Peyer's patch (tissue), 4 donors: ENCODE data around the gene MUC5B. TPM values are rescaled to one million over a fixed set of nuclear protein-coding genes. Genes with fewer than 3 reads are reported as not detected.

Experiments
- DNase-seq, 3 donors: peaks; one replicate each; pipeline ENCODE4 v3.0.0-alpha.2; 2017 to 2019
- H3K27ac ChIP-seq, 4 donors: fragments of 200-600 bp; sonication (generic); one replicate each; pipeline ENCODE4 v1.5.1; 2016 to 2019
- H3K27me3 ChIP-seq, 2 donors: fragments of 200-600 bp; sonication (generic); one replicate each; pipeline ENCODE4 v1.5.1; 2019
- H3K36me3 ChIP-seq, 3 donors: fragments of 200-600 bp; sonication (generic); one replicate each; pipeline ENCODE4 v1.5.1; 2016 to 2019
- H3K4me1 ChIP-seq, 4 donors: fragments of 200-600 bp; sonication (generic); one replicate each; pipeline ENCODE4 v1.5.1; 2016 to 2019
- H3K4me3 ChIP-seq, 4 donors: fragments of 200-600 bp; sonication (generic); 1 replicate in 3 of 4; 2 replicates in 1 of 4; pipeline ENCODE4 v1.5.1; 2016 to 2019; ENCODE audit warnings: mild to moderate bottlenecking in 1 of 4
- H3K9me3 ChIP-seq, 4 donors: fragments of 200-600 bp; sonication (generic); one replicate each; pipeline ENCODE4 v1.5.1; 2016 to 2019; ENCODE audit warnings: mild to moderate bottlenecking in 1 of 4
- POLR2A ChIP-seq, 2 donors: fragments of 450-650 bp; IDR thresholded peaks; one replicate each; pipeline ENCODE4 v1.5.1; 2017; ENCODE audit warnings: antibody characterized with exemption in 2 of 2, mild to moderate bottlenecking in 2 of 2, moderate library complexity in 2 of 2
- total RNA-seq, 4 donors: library from RNA; depleted of rRNA; stranded (reverse); fragments of >200 nt; gene quantifications; one replicate each; pipeline ENCODE4 v1.1.0, GENCODE V29; 2016
- TF ChIP-seq, protein P1 (sequence below), 6 experiments: fragments of 450-650 bp in 4 of 6; fragments of 200-600 bp in 2 of 6; sonication (generic) in 1 of 6; IDR thresholded peaks; one replicate each; pipeline ENCODE4 v1.5.1; 2017 to 2019; ENCODE audit warnings: antibody characterized with exemption in 6 of 6, mild to moderate bottlenecking in 3 of 6, moderate library complexity in 1 of 6

Gene MUC5B
- total RNA-seq, 4 donors from 2014 or later: 0.18 to 25.6 (median 10.5) TPM

DNA sequence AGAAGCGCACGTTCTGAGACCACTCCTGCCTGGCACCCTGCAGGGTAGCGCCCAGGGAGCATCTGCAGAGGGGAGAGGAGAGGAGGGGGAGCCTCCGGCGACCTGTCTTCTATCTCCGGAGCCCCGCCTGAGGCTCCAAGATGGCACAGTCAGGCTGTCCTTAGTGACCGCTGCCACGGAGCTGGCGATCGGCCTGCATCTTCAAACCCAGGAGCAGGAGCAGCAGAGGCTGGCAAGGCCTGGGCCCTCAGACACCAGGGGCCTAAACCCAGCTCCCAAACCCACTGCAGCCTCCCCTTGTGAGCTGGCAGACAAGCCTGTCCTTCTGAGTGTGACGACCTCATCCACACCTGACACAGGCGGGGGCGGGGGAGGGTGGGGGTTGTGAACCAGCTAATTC lies 51.6 kb downstream of the MUC5B start:
- no peaks in the 10 kb centered on the region for H3K9me3 ChIP-seq
- no peak overlapping the region for H3K4me3 ChIP-seq
- no peak for DNase-seq
- H3K4me1 ChIP-seq: no peaks in the 10 kb centered on the region
- no peaks in the 10 kb centered on the region for H3K27me3 ChIP-seq
- no peak overlapping the region for H3K27ac ChIP-seq
- peaks cover 0 to 50% (median 0%) of the 10 kb centered on the region in 3 donors for H3K36me3 ChIP-seq
- TF ChIP-seq POLR2A (IDR thresholded peaks at IDR 0.05): no peak
- TF ChIP-seq, protein P1, sequence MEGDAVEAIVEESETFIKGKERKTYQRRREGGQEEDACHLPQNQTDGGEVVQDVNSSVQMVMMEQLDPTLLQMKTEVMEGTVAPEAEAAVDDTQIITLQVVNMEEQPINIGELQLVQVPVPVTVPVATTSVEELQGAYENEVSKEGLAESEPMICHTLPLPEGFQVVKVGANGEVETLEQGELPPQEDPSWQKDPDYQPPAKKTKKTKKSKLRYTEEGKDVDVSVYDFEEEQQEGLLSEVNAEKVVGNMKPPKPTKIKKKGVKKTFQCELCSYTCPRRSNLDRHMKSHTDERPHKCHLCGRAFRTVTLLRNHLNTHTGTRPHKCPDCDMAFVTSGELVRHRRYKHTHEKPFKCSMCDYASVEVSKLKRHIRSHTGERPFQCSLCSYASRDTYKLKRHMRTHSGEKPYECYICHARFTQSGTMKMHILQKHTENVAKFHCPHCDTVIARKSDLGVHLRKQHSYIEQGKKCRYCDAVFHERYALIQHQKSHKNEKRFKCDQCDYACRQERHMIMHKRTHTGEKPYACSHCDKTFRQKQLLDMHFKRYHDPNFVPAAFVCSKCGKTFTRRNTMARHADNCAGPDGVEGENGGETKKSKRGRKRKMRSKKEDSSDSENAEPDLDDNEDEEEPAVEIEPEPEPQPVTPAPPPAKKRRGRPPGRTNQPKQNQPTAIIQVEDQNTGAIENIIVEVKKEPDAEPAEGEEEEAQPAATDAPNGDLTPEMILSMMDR (IDR thresholded peaks at IDR 0.05): no peak

DNA sequence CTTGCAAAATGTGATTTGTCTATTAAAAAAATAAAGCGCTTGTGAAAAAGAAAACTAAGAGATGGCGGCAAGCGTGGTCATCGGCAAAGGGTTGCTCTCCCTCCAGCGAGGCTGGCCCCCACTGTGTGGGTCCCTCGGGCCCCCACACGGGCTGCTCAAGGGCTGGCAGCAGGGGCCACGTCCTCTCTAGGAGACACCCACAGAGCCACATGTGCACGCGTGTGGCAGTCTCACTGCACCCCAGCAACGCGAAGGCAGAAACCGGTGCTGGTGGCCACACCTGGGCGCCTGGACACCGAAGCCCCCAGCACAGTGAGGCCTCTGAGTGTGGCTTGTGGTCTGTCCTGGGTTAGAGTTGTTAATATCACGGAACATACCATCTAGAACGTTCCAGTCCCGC lies 52.2 kb downstream of the MUC5B start:
- no peak overlapping the region for H3K27ac ChIP-seq
- no peaks in the 10 kb centered on the region for H3K9me3 ChIP-seq
- no peaks in the 10 kb centered on the region for H3K4me1 ChIP-seq
- peaks cover 0 to 54% (median 0%) of the 10 kb centered on the region in 3 donors for H3K36me3 ChIP-seq
- H3K27me3 ChIP-seq: no peaks in the 10 kb centered on the region
- H3K4me3 ChIP-seq: no peak overlapping the region
- DNase-seq: no peak
- no peak for TF ChIP-seq POLR2A (IDR thresholded peaks at IDR 0.05)
- TF ChIP-seq, protein P1 (IDR thresholded peaks at IDR 0.05): no peak

DNA sequence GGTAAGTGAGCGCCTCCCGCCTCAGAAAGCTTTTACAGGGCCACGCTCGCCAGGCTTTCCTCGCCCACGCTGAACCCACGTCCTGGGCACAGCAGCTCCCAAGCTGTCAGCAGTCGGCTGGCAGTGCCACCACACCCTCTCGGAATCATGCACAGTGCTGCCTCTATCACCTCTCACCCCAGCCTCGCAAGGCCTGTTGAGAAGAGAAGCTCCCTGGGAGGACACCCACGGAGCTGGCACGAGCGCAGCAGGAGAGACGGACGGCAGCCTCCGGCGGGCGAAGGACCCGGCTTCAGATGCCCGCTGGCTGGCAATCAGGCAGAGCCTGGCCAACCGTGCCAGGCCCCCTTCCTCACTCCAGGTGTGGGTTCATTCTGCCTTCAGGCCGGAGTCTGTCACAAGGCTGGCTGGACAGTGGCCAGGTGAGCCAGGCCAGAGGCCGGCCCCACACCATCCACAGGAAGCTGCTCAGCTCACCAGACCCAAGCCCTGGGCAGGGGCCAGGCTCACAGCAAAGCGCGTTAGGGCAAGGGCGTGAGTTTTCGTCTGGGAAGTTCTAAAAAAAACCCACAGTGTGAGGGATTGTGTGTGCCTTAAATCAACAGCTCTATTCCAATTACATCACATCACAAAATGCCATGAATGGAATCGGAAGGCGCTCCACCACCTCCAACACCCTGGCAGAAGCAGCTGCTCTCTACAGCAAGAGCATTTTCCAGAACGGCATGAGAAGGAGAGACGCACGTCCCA lies 53.4 kb downstream of the MUC5B start:
- H3K4me1 ChIP-seq: no peaks in the 10 kb centered on the region
- DNase-seq: no peak
- no peaks in the 10 kb centered on the region for H3K9me3 ChIP-seq
- no peak for TF ChIP-seq POLR2A (IDR thresholded peaks at IDR 0.05)
- TF ChIP-seq, protein P1 (IDR thresholded peaks at IDR 0.05): no peak
- H3K4me3 ChIP-seq: no peak overlapping the region
- H3K27me3 ChIP-seq: no peaks in the 10 kb centered on the region
- no peak overlapping the region for H3K27ac ChIP-seq
- peaks cover 0 to 66% (median 0%) of the 10 kb centered on the region in 3 donors for H3K36me3 ChIP-seq

DNA sequence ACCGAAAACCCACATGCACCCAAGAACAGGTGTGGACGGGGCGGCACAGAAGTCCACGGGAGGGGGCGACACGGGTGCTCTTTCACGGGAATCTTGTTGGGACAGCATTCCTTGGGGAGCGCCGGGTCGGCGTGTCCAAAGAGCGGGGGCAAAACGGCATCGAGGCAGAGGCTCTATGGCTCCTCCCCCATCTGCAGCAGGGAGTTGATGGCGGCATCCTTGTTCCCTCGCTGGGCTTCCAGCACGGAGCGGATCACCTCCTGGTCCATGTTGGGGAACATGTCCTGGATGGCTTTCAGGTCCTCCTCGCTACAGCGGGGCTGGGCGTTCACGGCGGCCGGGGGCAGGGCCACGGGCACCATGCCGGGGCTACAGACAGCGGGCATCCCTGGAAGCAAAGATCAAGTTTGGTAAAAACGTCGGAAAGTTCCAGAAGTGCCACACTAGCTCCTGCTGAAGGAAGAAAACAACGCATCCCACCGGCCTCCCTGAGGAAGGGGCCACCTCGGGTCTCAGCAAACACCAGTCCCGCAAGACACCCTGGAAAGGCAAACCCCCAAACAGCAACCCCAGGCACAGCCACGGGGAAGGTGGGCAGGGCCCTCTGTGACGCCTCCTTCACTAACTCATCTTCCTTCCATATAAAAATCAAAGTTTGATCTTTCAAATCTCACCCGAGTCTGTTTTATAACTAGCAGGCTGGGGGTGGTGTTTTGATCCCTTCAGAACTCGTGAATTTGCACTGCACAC lies 54.2 kb downstream of the MUC5B start:
- no peak for TF ChIP-seq POLR2A (IDR thresholded peaks at IDR 0.05)
- TF ChIP-seq, protein P1 (IDR thresholded peaks at IDR 0.05): no peak
- DNase-seq: no peak
- no peak overlapping the region for H3K27ac ChIP-seq
- H3K27me3 ChIP-seq: no peaks in the 10 kb centered on the region
- H3K36me3 ChIP-seq: peaks cover 0 to 75% (median 0%) of the 10 kb centered on the region in 3 donors
- H3K4me1 ChIP-seq: no peaks in the 10 kb centered on the region
- H3K9me3 ChIP-seq: no peaks in the 10 kb centered on the region
- no peak overlapping the region for H3K4me3 ChIP-seq

DNA sequence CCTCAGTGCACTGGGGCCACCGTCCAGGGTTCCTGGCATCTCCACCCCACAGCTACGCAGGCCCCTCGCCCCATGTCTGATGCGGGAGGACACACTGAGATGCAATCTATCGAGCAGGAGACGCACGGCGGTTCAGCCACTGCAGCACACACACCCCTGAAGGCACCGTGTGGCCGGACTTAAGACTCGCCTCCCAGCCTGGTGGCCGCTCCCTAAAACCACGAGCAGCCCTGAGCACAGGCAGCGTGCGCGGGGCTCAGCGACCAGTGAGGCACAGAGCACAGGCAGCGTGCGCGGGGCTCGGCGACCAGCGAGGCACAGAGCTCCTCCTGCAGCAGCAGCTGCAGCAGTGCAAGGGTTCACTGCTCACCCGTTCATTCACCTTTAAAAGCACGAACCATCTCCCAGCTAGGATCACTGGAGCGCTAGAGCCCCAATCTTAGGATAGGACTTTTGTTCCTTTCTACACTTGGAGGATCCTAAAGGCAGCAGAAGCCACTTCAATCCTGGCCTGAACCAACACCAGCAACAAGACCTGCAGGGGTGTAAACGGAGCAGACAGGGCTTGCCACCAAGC lies 55.2 kb downstream of the MUC5B start:
- no peaks in the 10 kb centered on the region for H3K9me3 ChIP-seq
- no peak for TF ChIP-seq POLR2A (IDR thresholded peaks at IDR 0.05)
- TF ChIP-seq, protein P1 (IDR thresholded peaks at IDR 0.05): no peak
- H3K27me3 ChIP-seq: no peaks in the 10 kb centered on the region
- H3K4me3 ChIP-seq: no peak overlapping the region
- H3K27ac ChIP-seq: no peak overlapping the region
- H3K4me1 ChIP-seq: no peaks in the 10 kb centered on the region
- H3K36me3 ChIP-seq: peaks cover 0 to 78% (median 0%) of the 10 kb centered on the region in 3 donors
- no peak for DNase-seq
